ENCODE measurements around the gene LHFPL2.

The LHFPL2 gene

GRCh38 chr5:78576376-78576775 lies 72.2 kb downstream of the LHFPL2 start:
- no peak for TF ChIP-seq NFRKB (IDR thresholded peaks at IDR 0.05)
- ChIA-PET POLR2A (no interaction called here), CTCF (interaction anchor here (0.6 kb wide), 1 partner anchor 36 kb away, joined by 3 read pairs; no protein-coding TSS in a partner anchor)
- no peak for DNase-seq (ENCODE audit: extremely low spot score)

- CTCF ChIA-PET, result interaction anchor here (0.5 kb wide), 1 partner anchor 625 kb away, joined by 3 read pairs; no protein-coding TSS in a partner anchor
- TF ChIP-seq FOXA1 (IDR thresholded peaks at IDR 0.05) (no peak), ELF4 (IDR thresholded peaks at IDR 0.05) (no peak), BHLHE40 (IDR thresholded peaks at IDR 0.05; ENCODE audit: borderline replicate concordance) (no peak)
- DNase-seq (ENCODE audit: extremely low spot score), result no peak
- POLR2A ChIA-PET, result no interaction called here
Measured at GRCh38 chr5:78574731-78575161, 73.8 kb downstream of the LHFPL2 start.

GRCh38 chr5:78574131-78574673 lies 74.4 kb downstream of the LHFPL2 start:
- POLR2A ChIA-PET, result no interaction called here
- no peak for DNase-seq (ENCODE audit: extremely low spot score)
- TF ChIP-seq NFRKB (IDR thresholded peaks at IDR 0.05) (no peak), SP1 (IDR thresholded peaks at IDR 0.05) (no peak), CTBP1 (IDR thresholded peaks at IDR 0.05; ENCODE audit: borderline replicate concordance) (no peak), FOXK2 (IDR thresholded peaks at IDR 0.05) (no peak), TARDBP (IDR thresholded peaks at IDR 0.05) (no peak), PKNOX1 (IDR thresholded peaks at IDR 0.05) (no peak), SUZ12 (IDR thresholded peaks at IDR 0.05) (no peak), ELF4 (IDR thresholded peaks at IDR 0.05) (no peak), FOXA1 (IDR thresholded peaks at IDR 0.05) (no peak)
- CTCF ChIA-PET, result interaction anchor here (0.5 kb wide), 1 partner anchor 626 kb away, joined by 3 read pairs; no protein-coding TSS in a partner anchor

- ChIA-PET CTCF (no interaction called here), POLR2A (no interaction called here)
- TF ChIP-seq SUZ12 (IDR thresholded peaks at IDR 0.05), result no peak
- TF ChIP-seq L3MBTL2 (conservative IDR thresholded peaks at IDR 0.05), result no peak
- no peak for TF ChIP-seq FOXA1 (IDR thresholded peaks at IDR 0.05)
- no peak for TF ChIP-seq HDGF (IDR thresholded peaks at IDR 0.05; ENCODE audit: borderline replicate concordance)
- TF ChIP-seq BHLHE40 (IDR thresholded peaks at IDR 0.05; ENCODE audit: borderline replicate concordance), result no peak
- TF ChIP-seq ARNT (IDR thresholded peaks at IDR 0.05), result no peak
- no peak for TF ChIP-seq ZNF384 (IDR thresholded peaks at IDR 0.05)
- no peak for TF ChIP-seq LEF1 (IDR thresholded peaks at IDR 0.05; ENCODE audit: borderline replicate concordance)
- TF ChIP-seq ELF4 (IDR thresholded peaks at IDR 0.05), result no peak
- no peak for TF ChIP-seq CTBP1 (IDR thresholded peaks at IDR 0.05; ENCODE audit: borderline replicate concordance)
- TF ChIP-seq SP1 (IDR thresholded peaks at IDR 0.05), result no peak
- no peak for TF ChIP-seq NFRKB (IDR thresholded peaks at IDR 0.05)
- TF ChIP-seq PKNOX1 (IDR thresholded peaks at IDR 0.05), result no peak
- TF ChIP-seq FOXK2 (IDR thresholded peaks at IDR 0.05), result no peak
- no peak for TF ChIP-seq TARDBP (IDR thresholded peaks at IDR 0.05)
- no peak for DNase-seq (ENCODE audit: extremely low spot score)
Measured at GRCh38 chr5:78573318-78573717, 75.3 kb downstream of the LHFPL2 start.

GRCh38 chr5:78570646-78571045 lies 77.9 kb downstream of the LHFPL2 start:
- TF ChIP-seq LEF1 (IDR thresholded peaks at IDR 0.05; ENCODE audit: borderline replicate concordance) (no peak), ZNF384 (IDR thresholded peaks at IDR 0.05) (no peak), FOXM1 (IDR thresholded peaks at IDR 0.05; ENCODE audit: borderline replicate concordance) (no peak), ARNT (IDR thresholded peaks at IDR 0.05) (no peak), FOXA1 (IDR thresholded peaks at IDR 0.05) (no peak), TARDBP (IDR thresholded peaks at IDR 0.05) (no peak), NFRKB (IDR thresholded peaks at IDR 0.05) (no peak)
- ChIA-PET CTCF (no interaction called here), POLR2A (no interaction called here)
- no peak for DNase-seq (ENCODE audit: extremely low spot score)

GRCh38 chr5:78569441-78569840 lies 79.1 kb downstream of the LHFPL2 start:
- TF ChIP-seq FOXM1 (IDR thresholded peaks at IDR 0.05; ENCODE audit: borderline replicate concordance) (no peak), PKNOX1 (IDR thresholded peaks at IDR 0.05) (peak; percentile 79)
- ChIA-PET POLR2A (interaction anchor here (0.9 kb wide), 1 partner anchor 28 kb away, joined by 3 read pairs; no protein-coding TSS in a partner anchor), CTCF (no interaction called here)
- peak; percentile 47 for DNase-seq (ENCODE audit: extremely low spot score)

GRCh38 chr5:78568676-78569075 lies 79.9 kb downstream of the LHFPL2 start:
- ChIA-PET POLR2A (no interaction called here), CTCF (no interaction called here)
- DNase-seq (ENCODE audit: extremely low spot score), result no peak
- no peak for TF ChIP-seq ZNF384 (IDR thresholded peaks at IDR 0.05)
- TF ChIP-seq TARDBP (IDR thresholded peaks at IDR 0.05), result no peak
- no peak for TF ChIP-seq LEF1 (IDR thresholded peaks at IDR 0.05; ENCODE audit: borderline replicate concordance)

GRCh38 chr5:78568212-78568611 lies 80.4 kb downstream of the LHFPL2 start:
- ChIA-PET POLR2A (no interaction called here), CTCF (no interaction called here)
- no peak for TF ChIP-seq ELF4 (IDR thresholded peaks at IDR 0.05)
- no peak for TF ChIP-seq CTBP1 (IDR thresholded peaks at IDR 0.05; ENCODE audit: borderline replicate concordance)
- TF ChIP-seq NFRKB (IDR thresholded peaks at IDR 0.05), result no peak
- no peak for TF ChIP-seq TARDBP (IDR thresholded peaks at IDR 0.05)
- no peak for TF ChIP-seq HDGF (IDR thresholded peaks at IDR 0.05; ENCODE audit: borderline replicate concordance)
- TF ChIP-seq PKNOX1 (IDR thresholded peaks at IDR 0.05), result no peak
- no peak for TF ChIP-seq FOXK2 (IDR thresholded peaks at IDR 0.05)
- no peak for TF ChIP-seq SP1 (IDR thresholded peaks at IDR 0.05)
- TF ChIP-seq ZNF384 (IDR thresholded peaks at IDR 0.05), result no peak
- TF ChIP-seq SUZ12 (IDR thresholded peaks at IDR 0.05), result no peak
- TF ChIP-seq LEF1 (IDR thresholded peaks at IDR 0.05; ENCODE audit: borderline replicate concordance), result no peak
- TF ChIP-seq L3MBTL2 (conservative IDR thresholded peaks at IDR 0.05), result no peak

More at GRCh38 chr5:78568212-78568611, 80.4 kb downstream of the LHFPL2 start:
- DNase-seq (ENCODE audit: extremely low spot score), result no peak
